22Rv1 (cell line): ENCODE data around the gene SMARCD1.

Source experiments
- H3K27ac ChIP-seq: fragments of 450-650 bp; 2 replicates; pipeline ENCODE4 v1.5.1; 2017
- CTCF ChIP-seq: fragments of 450-650 bp; IDR thresholded peaks from 2 replicates; pipeline ENCODE4 v1.5.1; 2017; ENCODE audit warnings: mild to moderate bottlenecking
- ZFX ChIP-seq: fragments of 450-650 bp; IDR thresholded peaks from 2 replicates; pipeline ENCODE4 v1.6.1; 2017; ENCODE audit warnings: antibody characterized with exemption, borderline replicate concordance

Gene SMARCD1

GRCh38 chr12:50120521-50120920 is 35.4 kb downstream of the SMARCD1 start:
- TF ChIP-seq CTCF = no peak
- no peak for TF ChIP-seq ZFX
- H3K27ac ChIP-seq = no peak overlapping the region

- no peak for TF ChIP-seq ZFX
- TF ChIP-seq CTCF = no peak
- no peak overlapping the region for H3K27ac ChIP-seq
These were observed 35.8 kb downstream of the SMARCD1 start for GRCh38 chr12:50120953-50121352.

- TF ChIP-seq ZFX (no peak), CTCF (no peak)
- no peak overlapping the region for H3K27ac ChIP-seq
These were observed 36.5 kb downstream of the SMARCD1 start for GRCh38 chr12:50121641-50122040.

GRCh38 chr12:50123203-50123602 is 38.1 kb downstream of the SMARCD1 start:
- H3K27ac ChIP-seq = no peak overlapping the region
- no peak for TF ChIP-seq CTCF
- TF ChIP-seq ZFX = no peak

- TF ChIP-seq ZFX (no peak), CTCF (no peak)
- H3K27ac ChIP-seq = no peak overlapping the region
These were observed 42.4 kb downstream of the SMARCD1 start for GRCh38 chr12:50127546-50127945.

- no peak for TF ChIP-seq ZFX
- no peak overlapping the region for H3K27ac ChIP-seq
These were observed 44.1 kb downstream of the SMARCD1 start for GRCh38 chr12:50129290-50129689.

- TF ChIP-seq ZFX (no peak), CTCF (peak; percentile 91)
- no peak overlapping the region for H3K27ac ChIP-seq
These were observed 47.5 kb downstream of the SMARCD1 start for GRCh38 chr12:50132505-50133135.

- no peak for TF ChIP-seq CTCF
- TF ChIP-seq ZFX = no peak
- H3K27ac ChIP-seq = no peak overlapping the region
These were observed 57.9 kb downstream of the SMARCD1 start for GRCh38 chr12:50142993-50143392.
